Hematopoietic multipotent progenitor cell treated with erythropoietin and hydrocortisone succinate and interleukin-3 and kit ligand, for 17 days (in vitro differentiated cells): ENCODE results near the gene ROBO1.

Experiments used
- DNase-seq: peaks from one replicate; pipeline ENCODE4 v3.0.0-alpha.2; 2015; ENCODE audit warnings: low spot score

The ROBO1 gene

DNA sequence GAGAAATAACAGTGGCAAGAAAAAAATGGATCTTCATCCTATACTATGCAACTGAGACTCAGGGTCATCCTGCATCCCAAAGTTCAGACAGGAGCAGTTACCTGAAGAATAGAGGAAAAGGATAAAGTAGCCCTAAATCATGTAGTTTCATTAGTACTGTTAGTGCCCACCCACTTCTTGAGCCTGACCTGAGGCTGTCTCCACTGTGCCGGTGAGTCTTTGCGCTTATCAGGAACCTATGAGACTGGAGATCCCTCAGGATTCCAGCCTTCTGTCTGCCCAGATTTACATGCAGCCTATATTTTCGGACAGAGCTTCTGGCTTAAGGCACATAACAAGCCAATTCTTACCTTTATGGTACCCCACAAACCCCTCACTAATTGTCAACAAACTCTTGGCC, 791.6 kb downstream of the ROBO1 start:
- DNase-seq = no peak

DNA sequence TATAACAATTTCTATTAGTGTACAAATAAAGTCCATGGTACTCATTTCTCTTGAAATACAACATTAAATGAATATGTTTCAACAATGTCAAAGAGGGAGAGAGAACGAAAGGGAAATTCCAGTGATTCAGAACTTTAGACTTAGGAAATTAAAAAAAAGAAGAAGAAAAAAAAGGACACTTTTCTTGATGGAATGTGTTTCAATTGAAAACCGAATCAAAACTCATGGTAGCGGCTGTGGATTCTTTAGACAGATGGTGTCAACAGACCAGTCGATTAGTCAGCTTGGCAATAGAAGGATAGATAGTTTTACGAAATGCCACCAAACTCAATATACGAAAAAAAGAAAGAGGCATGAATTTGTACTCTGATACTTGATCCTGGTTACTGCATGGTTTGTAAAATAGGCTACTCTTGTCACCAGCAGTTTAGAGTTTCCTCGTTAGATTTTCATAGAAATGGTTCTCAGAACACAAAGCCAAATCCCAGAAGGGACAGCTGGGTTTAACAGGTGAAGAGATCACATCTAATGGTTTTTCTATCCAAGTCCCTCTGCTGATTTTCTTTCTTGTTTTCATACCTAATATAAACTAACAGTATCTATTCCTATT, 793.5 kb downstream of the ROBO1 start:
- no peak for DNase-seq

DNA sequence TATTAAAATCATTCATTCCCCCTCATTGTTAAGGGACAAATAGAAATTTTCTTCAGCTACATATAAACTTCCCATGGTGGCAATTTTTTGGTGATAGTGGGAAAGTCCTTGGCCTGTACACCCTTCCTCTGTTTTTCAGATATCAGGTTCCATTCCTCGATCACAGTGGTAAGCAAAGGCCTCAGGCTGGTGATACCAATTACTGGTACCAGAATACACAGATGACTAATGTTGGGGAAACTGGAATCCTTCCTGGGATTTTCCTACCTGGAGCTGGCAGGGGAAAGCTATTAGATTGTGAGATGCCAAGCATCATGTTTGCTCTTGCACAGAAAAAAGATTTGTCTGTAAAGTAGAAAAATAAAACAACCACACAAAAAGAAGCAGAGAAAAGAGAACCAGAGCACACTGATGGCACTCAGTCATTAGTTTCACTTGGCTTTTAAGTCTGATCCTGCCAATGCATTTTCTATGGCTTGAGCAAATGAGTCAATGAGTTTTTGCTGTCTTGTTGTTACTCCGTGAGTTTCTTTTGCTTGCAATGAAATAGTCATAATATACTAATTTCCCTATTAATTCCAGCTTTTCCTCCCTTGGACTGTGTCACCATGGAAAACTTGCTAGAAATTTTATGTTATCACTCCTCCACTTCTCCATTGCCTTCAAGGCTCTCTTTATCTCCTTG, 795.0 kb downstream of the ROBO1 start:
- DNase-seq = no peak

DNA sequence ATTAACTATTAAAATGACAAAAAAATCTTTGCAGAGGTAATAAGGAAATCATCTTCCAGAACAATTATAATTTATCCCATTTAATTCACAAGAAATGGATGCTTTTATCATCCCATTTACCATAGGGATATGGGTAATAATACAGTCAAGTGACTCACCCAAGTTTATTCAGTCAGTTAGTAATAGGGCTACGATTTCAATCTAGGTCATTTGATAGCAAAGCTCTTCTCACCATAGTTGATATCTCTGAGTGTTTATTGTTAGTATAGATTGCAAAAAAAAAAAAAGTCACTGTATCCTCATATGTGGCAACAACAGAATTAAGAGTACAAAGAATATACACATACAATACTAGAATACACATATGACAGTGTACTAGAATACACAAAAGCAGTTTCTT, 797.1 kb downstream of the ROBO1 start:
- DNase-seq = no peak

DNA sequence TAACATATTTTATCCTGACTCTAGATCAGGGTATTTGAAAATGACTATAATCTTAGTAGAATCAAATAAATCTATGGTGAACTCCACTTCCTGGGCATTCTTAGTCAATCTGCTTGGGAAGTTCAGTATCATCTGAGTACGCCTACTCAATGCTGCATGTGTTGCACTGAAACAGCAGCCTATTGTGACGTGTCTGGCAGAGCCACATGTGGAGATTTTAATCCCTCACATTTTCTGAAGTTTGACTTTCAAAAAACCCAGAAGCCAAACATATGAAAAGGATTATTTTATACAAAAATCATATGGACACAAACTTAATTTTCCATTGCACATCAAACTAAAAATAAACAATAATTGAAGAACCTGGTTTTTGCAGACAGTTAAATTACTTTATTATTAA, 798.3 kb downstream of the ROBO1 start:
- DNase-seq = no peak

DNA sequence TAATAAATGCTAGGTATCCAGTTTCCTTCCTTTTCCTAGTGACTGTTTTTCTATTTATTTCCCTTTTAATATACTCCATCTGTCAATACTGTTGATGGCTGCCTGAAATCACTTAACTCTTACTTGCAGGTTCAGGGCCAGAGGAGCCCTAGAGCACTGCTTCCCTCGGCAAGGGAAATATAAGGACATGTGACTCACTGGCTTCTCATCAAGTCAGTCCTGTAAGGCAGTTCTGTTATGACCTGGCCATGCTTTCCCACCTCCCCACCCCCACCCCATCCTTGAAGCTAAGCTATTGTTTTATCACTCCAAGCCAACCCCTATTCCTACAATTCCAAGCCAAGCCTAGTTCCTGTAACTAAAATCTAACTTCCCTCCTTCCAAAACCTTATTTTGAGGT, 800.7 kb downstream of the ROBO1 start:
- DNase-seq = no peak

DNA sequence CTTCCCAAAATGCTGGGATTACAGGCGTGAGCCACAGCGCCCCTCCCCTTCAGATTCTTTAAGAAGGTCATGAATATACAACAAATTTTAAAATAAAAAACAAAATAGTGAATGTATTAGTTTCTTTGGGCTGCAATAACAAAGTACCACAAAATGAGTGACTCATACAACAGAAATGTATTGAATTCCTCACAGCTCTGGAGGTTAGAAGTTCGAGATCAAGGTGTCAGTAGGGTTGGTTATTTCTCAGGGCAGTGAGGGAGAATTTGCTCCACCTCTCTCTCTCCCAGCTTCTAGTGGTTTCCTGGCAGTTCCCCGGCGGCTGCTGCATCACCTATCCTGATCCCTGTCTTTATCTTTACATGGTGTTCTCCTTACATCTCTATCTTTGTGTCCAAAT, 804.0 kb downstream of the ROBO1 start:
- no peak for DNase-seq

DNA sequence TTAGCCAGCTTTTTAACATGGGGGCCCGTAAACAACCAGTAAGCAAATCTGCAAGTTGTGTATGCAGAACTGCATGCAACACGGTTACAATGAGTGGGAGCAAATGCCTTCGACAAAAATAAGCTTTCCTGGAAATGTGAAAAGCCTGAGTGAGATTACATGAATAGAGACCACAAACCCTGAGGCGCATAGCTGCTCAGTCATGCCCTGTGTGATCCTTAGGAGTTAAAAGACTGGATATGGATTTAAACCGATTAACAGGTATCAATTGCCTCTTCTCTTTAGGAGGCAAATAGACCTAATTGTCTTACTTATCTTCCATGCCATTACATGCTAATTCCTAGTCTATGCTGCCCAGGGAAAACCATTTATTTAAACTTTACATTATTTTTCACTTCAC, 810.3 kb downstream of the ROBO1 start:
- DNase-seq = no peak

DNA sequence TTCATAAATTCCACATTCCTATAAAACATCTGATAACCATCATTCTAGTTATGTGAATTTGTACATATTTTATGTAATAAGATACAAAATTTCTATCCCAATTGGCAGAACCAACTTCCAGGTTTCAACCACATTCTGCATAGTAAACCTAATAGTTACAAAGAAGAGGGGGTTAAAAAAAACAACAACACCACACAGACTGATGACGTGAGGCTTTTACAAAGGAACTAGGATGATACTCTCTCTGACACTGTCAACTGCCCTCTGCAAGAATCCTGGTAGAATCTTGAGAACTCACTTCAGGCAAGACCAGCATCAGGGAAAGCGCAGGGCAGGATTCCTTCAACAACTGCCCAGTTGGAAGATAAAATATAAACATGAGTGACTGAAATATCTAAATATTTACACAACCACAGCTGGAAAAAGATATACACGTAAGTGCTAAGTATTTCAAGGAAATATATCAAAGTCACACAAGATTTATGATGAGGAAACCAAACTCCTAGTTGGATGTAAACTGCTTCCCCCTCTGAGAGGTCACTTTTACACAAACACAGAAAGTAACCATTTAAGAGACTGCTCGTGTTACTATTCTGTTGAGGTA, 816.4 kb downstream of the ROBO1 start:
- no peak for DNase-seq

DNA sequence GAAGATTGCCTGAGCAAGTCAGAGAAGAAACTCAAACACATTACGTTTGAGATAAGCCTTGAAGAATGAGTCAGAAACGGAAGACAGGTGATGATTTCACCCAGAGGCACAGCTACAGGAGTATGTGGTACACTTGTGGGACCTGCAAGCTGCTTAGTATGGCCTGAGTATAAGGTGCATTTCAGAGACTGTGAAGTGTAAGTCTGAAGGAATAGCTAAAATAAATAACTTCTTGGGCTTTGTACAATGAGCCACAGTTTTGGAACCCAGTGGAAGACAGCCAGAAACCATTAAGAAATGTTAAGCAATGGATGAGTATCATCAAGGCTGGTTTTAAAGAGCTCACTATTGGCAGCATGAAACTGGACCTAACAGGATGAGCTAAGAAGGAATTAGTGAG, 826.2 kb downstream of the ROBO1 start:
- DNase-seq = no peak

DNA sequence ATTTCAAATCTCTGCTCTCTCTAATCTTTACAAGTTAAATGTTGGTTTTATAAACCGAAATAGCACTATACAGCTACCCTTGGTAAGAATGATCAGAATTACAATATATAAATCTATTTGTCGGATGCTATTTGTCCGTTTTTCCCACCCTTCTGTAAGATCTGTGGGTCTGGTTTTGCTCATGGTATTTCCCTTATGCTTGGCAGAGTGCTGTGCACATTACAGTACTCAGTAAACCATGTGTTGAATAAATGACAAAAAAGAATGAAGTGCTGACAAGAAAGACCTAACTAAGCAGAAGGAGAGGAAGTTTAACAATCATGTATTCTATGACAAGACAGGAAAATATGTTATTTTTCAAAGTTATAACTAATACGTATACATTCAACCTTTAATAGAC, 827.2 kb downstream of the ROBO1 start:
- no peak for DNase-seq

DNA sequence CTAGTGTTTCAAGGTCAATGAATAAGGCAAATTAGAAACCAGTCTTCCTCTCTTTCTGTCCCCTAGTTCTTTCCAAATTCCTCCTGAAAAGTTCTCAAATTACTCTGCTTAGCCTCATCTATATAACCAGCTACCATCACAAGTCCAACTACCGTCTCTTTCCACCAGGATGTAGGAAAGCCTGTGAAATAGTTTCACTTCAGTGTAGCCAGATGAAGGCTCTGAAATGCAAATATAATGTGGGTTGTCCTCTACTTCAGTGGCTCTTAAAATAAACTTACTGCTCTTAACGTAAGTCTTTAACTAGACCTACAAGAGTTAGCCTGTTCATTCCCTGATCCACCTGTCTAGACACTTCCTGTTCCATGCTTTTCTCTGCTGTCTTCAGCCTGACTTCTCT, 827.7 kb downstream of the ROBO1 start:
- DNase-seq = no peak

DNA sequence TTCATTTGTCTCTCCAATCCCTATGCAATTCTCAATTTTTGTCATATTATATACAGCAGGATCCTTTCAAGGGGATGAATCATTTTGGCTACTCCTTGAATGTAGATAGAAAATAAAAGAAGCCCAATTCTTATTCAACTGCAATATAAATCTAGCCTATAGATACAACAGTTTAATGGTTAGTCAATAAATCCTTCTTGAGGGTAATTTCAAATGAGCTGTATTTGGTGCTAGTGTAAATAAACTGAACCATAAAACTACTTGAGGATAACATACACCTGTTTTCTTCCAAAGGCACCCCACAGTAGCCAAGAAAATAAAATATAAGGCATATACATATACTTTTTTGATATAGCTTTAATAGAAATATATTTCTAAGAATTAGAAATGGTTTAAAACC, 830.3 kb downstream of the ROBO1 start:
- no peak for DNase-seq

DNA sequence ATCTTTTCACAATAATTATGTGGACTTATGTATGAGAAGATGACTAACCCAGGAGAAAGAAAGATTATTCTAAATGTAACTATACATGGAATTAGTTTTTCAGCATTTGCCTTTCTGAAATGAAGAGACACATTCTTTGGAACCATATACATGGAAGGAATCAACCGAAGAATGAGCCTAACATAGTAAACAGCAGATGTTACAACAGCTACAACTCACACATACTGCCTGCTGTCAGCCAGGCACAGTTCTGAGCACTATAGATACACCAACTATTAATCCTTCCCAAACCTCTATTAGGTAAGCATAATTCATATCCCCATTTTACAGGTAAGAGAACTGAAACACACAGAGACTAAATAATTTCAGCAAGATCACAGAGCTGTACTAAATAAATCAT, 840.0 kb downstream of the ROBO1 start:
- no peak for DNase-seq

DNA sequence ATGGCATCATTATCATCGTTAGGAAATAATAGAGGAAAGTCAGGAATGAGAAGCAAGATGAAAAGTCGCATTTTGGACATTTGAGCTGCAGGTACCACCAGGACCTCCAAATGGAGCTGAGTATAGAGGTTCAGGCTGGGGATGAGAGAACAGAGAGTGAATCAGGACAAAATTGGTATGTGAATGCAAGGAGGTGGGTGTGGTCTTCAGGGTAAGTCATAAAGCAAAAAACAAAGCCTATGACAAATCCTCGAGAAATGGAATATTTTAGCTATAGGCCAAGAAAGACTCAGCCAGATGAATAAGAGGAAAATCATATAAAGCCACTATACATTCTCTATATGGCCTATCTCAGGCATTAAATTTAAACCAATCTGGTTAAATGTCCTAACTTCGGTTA, 841.3 kb downstream of the ROBO1 start:
- no peak for DNase-seq

DNA sequence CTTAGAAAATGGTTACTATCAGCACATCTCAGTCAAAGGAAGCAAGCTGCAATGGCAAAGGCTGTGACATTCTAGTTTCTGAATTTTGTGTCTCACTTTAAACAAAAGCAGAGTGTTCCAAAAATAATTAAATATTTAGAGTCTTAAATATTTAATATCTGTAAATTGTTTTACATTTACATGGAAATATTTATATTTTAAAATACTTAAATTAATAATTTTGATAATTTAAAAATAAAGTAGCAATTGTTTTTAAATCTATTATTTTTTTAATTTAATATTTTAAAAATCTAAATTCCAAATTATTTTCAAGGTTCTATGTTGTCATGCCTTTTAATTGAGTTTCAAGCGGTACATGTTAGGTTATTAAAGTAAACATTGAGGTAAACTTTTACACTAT, 843.1 kb downstream of the ROBO1 start:
- DNase-seq = no peak

DNA sequence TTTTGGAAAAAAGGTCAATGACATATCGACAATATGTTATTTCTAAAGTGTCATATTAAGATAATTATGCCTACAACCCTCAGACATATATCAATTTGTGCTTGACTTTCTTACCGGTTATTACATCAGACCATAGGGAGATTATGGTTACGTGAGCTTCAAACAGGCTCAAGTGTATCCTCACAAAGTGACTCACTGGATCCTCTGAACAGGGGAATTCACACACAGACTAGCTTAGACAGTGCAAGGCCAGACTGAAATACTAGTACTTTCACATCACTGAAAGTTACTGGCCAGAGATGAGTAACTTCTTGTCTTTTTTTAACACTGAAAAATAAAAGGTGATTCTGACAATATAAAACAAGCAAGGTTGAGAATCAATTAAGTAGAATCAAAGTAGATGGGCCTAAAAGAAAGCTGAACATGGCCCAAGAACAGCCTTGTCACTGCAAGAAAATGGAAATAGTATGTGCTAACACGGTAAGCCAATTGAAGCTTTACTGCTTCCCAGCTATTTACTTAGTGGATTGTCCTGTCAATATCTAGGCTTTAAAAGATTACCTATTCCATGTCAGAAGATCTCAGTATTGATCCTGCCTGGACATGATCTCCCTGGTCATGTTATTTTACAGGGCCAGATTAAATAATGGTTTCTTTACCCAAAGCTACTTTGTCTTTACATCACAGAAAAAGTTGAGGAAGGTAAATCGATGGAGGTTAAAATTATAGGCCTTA, 848.6 kb downstream of the ROBO1 start:
- DNase-seq = no peak

DNA sequence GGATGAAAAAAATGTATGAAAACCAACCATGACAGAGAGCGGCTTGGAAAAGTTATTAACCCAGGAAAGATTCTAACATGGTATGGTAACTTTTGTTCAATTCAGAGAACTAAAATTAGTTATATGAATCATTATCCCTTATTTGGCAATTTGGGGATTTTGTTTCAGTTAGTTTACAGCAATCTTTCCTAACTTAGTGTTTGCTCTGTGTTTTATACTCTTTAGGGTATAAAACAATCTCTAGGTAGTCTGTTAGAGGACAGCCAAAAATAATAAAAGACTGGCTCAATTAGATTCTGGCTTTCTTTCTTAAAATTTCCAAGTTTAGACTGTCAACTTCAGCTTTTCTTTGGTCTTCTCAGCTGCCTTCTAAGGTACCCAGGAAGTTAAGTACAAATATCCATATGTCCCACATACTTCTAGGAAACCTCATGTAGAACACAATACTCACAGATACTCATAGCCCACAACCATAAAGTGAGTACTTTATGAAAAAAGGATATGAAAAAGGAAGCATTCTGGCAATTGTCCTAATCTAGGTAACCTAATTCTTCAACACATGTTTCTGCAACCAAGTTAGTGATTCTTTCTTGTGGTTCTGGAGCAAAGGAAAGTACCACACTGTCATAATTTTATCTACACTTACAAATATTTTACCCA, 849.3 kb downstream of the ROBO1 start:
- no peak for DNase-seq

DNA sequence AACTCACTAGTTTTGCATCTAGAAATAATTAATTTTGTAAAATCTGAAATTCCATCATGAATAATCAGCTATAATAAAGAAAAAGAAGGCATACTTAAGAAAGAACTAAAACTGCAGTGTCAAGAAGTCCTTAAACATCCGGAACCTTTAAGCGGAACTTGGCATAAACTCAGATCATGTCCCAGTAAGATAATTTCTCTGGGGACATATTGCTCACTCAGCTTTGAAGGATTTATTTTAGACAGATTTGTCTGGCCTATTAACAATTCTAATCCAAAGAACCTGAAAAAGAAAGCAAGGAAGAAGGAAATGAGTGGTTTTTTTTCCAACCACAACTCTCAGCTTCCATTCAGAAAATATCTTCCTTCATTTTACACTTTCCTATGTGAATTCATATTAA, 850.3 kb downstream of the ROBO1 start:
- no peak for DNase-seq

DNA sequence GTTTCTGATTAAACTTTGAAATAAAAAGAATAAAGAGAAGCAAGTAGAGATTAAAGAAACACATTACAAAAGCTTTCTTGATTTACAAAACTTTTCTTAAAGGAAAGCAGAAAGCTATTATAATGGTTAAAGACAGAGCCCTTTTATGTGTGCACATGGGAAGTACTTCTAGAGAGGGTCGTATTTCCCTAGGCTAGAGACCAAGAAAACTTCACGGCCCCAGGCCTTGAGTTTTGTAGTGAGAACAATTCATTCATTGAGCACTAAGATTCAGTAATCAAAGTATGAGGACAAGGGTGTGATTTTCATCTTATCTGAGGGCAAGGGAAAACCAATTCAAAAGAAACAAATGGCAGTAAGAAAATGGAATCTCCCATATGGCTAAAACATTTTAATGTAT, 854.1 kb downstream of the ROBO1 start:
- DNase-seq = no peak

DNA sequence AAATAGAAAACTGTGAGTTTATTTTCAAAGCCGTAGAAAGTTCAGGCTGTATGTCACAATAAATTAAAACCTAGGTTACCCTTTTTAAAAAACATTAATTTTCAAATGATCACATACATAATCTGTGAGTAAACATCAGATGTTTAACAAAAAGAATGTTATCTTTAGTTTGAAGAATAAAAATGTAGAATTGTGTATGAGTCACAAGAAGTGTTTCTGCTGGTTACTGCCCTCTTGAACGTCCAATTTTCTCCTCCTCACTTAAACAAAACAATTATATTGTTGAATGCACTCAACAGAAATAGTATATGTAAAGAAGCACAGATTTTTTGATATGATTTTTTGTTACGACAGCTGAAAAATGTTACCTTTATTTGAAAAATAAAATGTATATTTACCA, 855.1 kb downstream of the ROBO1 start:
- DNase-seq = no peak

DNA sequence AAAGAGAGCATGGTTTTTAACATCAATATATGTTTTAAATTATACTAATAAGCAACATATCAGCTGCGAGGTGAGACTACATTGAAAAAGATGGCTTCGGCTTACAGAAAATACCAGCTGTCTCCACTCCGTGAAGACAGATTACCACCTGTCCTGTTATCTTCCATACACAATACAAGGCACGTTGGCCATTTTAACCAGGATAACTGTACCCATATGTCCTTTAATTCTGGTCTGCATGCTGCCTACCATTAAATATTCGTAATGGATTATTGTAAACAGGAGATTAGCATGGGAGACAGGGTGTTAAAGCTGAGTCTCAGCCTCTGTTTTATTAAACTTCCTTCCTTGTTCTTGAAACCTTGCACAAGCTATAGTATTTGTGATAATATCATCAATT, 855.5 kb downstream of the ROBO1 start:
- DNase-seq = no peak

DNA sequence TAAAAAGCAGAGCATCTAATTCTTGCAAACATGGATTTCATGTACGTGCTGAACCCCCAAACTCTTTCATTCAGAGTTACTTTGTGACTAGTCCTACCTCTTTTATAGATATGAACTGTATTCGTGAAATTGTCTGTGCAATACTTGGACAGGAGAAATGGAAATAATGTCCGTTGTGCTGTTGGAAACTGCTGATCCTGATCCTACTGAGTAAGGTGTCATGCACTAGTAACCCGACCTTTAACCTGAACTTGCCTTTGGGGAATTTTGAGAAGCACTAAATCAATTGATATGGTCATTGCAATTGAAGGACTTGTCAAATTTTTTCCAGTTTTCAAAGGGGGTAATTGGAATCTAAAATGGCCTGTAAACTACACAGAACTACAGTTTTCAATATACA, 856.4 kb downstream of the ROBO1 start:
- no peak for DNase-seq
